Panc1 (cell line): ENCODE data around the gene NDUFS7. TPM values are rescaled to one million over a fixed set of nuclear protein-coding genes. Genes with fewer than 3 reads are reported as not detected.

Source experiments
- ATAC-seq: fragments of 200-7000 bp; cut with Tn5 transposase; 2 replicates; pipeline ENCODE4 v1.9.1; 2020; ENCODE audit warnings: mild to moderate bottlenecking, moderate library complexity
- BruUV-seq: library from RNA; stranded (reverse); fragments of 400-500 nt; replicated peaks from 2 replicates; lab custom pipeline; 2021; lab: Mats Ljungman, UMichigan
- CTCF ChIA-PET: fragments of 300-600 bp; sonication (Branson Sonifier 250); formaldehyde crosslinking; loops from one replicate; lab custom pipeline; 2022; ENCODE audit warnings: antibody characterized with exemption; lab: Charles Lee
- POLR2A ChIA-PET: fragments of 300-600 bp; sonication (Branson Sonifier 250); formaldehyde crosslinking; loops from one replicate; lab custom pipeline; 2022; ENCODE audit warnings: antibody characterized with exemption; lab: Charles Lee
- DNase-seq: peaks from one replicate; pipeline ENCODE4 v3.0.0-alpha.2; 2010; ENCODE audit warnings: low read depth, low spot score
- H3K27ac ChIP-seq: 2 replicates; pipeline ENCODE4 v1.5.1; 2011; ENCODE audit warnings: mild to moderate bottlenecking, low read length, inconsistent platforms
- H3K27me3 ChIP-seq: fragments of 200-500 bp; sonication (Bioruptor generic); 2 replicates; pipeline ENCODE4 v1.6.0; 2014; ENCODE audit warnings: low read length, inconsistent platforms; ENCODE audit not compliant: control insufficient read depth, insufficient read depth
- H3K36me3 ChIP-seq: fragments of 200-500 bp; sonication (Bioruptor generic); 2 replicates; pipeline ENCODE4 v1.5.1; 2014; ENCODE audit warnings: inconsistent platforms, mild to moderate bottlenecking, low read length, moderate library complexity; ENCODE audit not compliant: control insufficient read depth, insufficient read depth
- H3K4me1 ChIP-seq: 2 replicates; pipeline ENCODE4 v1.5.1; 2011; ENCODE audit warnings: inconsistent platforms, mild to moderate bottlenecking, low read length, moderate library complexity; ENCODE audit not compliant: control insufficient read depth, insufficient read depth
- H3K4me3 ChIP-seq, 2 experiments: 2 replicates each; pipeline ENCODE4 v1.5.1; 2011 to 2012; ENCODE audit warnings: low read depth in 2 of 2, low read length in 2 of 2, mild to moderate bottlenecking in 2 of 2, inconsistent platforms in 1 of 2, moderate library complexity in 1 of 2
- H3K9me3 ChIP-seq: fragments of 200-500 bp; sonication (Bioruptor generic); 2 replicates; pipeline ENCODE4 v1.5.1; 2014; ENCODE audit warnings: low read depth, mild to moderate bottlenecking, inconsistent platforms, low read length, moderate library complexity; ENCODE audit not compliant: control insufficient read depth, insufficient read depth
- POLR2AphosphoS5 ChIP-seq: IDR thresholded peaks from 2 replicates; pipeline ENCODE4 v1.6.1; 2012; ENCODE audit warnings: mild to moderate bottlenecking, low read depth, low read length, moderate library complexity
- SIN3A ChIP-seq: IDR thresholded peaks from 2 replicates; pipeline ENCODE4 v1.6.1; 2012; ENCODE audit warnings: low read depth, mild to moderate bottlenecking, low read length, moderate library complexity, borderline replicate concordance; ENCODE audit not compliant: insufficient read depth
- TCF7L2 ChIP-seq: IDR thresholded peaks from 2 replicates; pipeline ENCODE4 v1.6.1; 2011; ENCODE audit warnings: mild to moderate bottlenecking, low read depth, low read length, inconsistent platforms
- in situ Hi-C: cut with HindIII; loops from 2 replicates; pipeline ENCODE4 v1.10.0; 2016; ENCODE audit warnings: low sequenced_read_pairs, low pct_unique_long_range_greater_than_20kb
- intact Hi-C: fragments of 100-400 bp; cut with micrococcal nuclease; formaldehyde crosslinking; loops from one replicate; pipeline ENCODE4 v1.10.0; 2022; ENCODE audit not compliant: unreplicated experiment
- total RNA-seq: library from RNA; stranded (reverse); gene quantifications from one replicate; pipeline ENCODE4 v1.2.1, GENCODE V29; 2021; ENCODE audit not compliant: unreplicated experiment
- TF ChIP-seq, protein P1 (sequence below), 2 experiments: IDR thresholded peaks; 2 replicates each; pipeline ENCODE4 v1.6.1; 2011 to 2012; ENCODE audit warnings: low read depth in 2 of 2, control low read depth in 1 of 2, low read length in 1 of 2, mild to moderate bottlenecking in 1 of 2, moderate library complexity in 1 of 2; ENCODE audit not compliant: insufficient read depth in 1 of 2
- TF ChIP-seq, protein P2 (sequence below): fragments of 450-650 bp; IDR thresholded peaks from 2 replicates; pipeline ENCODE4 v1.5.1; 2017; ENCODE audit warnings: mild to moderate bottlenecking

NDUFS7 gene
- total RNA-seq, 1 experiment from 2014 or later: 73.0 TPM

DNA sequence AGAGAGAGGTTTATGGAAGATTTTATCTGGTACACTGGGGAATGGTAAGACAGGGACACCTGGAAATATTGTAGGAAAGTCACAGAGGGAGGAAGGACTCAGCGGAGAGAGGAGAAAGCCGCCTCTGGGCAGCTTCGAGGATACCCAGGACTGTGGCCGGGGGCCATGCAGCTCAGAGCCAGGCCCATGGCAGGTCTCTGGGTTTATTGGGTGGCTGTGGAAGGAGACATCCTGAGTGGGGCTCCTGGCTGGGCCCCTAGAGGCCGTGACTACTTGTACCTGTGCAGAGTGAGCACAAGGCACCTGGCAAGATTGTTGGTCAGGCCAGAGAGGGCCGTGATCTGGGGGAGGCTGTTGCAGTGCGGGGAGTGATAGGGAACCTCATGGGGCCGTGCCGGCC, 27.1 kb downstream of the NDUFS7 start:
- BruUV-seq: no TSS peak
- no peak for TF ChIP-seq POLR2AphosphoS5
- TF ChIP-seq, protein P1, sequence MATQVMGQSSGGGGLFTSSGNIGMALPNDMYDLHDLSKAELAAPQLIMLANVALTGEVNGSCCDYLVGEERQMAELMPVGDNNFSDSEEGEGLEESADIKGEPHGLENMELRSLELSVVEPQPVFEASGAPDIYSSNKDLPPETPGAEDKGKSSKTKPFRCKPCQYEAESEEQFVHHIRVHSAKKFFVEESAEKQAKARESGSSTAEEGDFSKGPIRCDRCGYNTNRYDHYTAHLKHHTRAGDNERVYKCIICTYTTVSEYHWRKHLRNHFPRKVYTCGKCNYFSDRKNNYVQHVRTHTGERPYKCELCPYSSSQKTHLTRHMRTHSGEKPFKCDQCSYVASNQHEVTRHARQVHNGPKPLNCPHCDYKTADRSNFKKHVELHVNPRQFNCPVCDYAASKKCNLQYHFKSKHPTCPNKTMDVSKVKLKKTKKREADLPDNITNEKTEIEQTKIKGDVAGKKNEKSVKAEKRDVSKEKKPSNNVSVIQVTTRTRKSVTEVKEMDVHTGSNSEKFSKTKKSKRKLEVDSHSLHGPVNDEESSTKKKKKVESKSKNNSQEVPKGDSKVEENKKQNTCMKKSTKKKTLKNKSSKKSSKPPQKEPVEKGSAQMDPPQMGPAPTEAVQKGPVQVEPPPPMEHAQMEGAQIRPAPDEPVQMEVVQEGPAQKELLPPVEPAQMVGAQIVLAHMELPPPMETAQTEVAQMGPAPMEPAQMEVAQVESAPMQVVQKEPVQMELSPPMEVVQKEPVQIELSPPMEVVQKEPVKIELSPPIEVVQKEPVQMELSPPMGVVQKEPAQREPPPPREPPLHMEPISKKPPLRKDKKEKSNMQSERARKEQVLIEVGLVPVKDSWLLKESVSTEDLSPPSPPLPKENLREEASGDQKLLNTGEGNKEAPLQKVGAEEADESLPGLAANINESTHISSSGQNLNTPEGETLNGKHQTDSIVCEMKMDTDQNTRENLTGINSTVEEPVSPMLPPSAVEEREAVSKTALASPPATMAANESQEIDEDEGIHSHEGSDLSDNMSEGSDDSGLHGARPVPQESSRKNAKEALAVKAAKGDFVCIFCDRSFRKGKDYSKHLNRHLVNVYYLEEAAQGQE (IDR thresholded peaks at IDR 0.05; ENCODE audit: insufficient read depth in 1 of 2, low read depth in 2 of 2, low read length in 1 of 2): no peak
- TF ChIP-seq, protein P2, sequence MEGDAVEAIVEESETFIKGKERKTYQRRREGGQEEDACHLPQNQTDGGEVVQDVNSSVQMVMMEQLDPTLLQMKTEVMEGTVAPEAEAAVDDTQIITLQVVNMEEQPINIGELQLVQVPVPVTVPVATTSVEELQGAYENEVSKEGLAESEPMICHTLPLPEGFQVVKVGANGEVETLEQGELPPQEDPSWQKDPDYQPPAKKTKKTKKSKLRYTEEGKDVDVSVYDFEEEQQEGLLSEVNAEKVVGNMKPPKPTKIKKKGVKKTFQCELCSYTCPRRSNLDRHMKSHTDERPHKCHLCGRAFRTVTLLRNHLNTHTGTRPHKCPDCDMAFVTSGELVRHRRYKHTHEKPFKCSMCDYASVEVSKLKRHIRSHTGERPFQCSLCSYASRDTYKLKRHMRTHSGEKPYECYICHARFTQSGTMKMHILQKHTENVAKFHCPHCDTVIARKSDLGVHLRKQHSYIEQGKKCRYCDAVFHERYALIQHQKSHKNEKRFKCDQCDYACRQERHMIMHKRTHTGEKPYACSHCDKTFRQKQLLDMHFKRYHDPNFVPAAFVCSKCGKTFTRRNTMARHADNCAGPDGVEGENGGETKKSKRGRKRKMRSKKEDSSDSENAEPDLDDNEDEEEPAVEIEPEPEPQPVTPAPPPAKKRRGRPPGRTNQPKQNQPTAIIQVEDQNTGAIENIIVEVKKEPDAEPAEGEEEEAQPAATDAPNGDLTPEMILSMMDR: no peak
- in situ Hi-C loops (no loop called here), intact Hi-C loops (no loop called here)
- Histone ChIP-seq H3K27me3 (no peaks in the 10 kb centered on the region), H3K4me3 (no peak overlapping the region), H3K4me1 (peaks cover 43% of the 10 kb centered on the region), H3K27ac (peak overlapping the region; percentile 48), H3K36me3 (no peaks in the 10 kb centered on the region; the same call in 1 of the 2 replicates), H3K9me3 (no peaks in the 10 kb centered on the region)
- ChIA-PET POLR2A (no interaction called here), CTCF (no interaction called here)
- no peak for ATAC-seq
- no peak for DNase-seq

DNA sequence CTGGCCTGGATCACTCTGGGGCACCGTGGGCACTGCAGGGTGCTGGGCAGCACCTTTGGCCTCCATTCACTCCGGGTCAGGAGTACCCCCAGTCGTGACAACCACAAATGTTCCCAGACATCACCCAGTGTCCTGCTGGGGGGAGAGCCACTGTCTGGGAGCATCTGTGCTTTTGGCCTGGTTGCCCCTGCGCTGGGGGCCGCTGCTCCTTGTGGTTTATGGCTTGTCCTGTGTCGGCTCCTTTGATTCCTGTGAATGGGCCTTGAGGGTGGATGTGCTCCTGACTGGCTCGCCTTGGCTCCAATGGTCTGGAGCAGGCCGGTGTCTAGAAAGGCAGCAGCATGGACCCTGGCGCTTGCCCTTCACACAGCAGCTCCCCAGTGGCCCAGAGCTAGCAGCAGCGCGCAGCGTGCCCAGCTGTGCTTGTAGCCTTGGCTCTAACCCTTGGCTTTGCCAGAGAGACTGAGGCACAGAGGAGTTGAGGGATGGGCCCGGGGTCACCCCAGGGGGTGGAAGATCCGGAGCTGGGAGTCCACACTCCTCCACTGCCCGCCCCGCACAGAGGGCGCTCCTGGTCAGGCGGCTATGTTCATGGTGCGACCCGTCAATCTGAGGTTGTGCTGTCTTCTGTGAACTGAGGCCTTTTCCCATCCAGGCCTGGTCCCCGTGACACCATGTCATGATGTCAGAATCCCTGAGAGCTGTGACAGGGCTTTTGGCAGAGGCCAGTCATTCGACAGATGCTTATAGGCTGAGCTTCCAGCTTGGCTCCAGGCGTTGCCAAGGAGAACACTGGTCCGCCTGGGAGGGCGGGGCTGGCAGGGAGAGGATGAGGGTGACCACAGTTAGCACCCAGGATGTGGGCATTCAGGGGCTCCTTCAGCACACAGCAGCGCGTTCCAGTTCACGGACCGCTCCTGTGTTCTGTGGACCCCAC, 27.8 kb downstream of the NDUFS7 start:
- POLR2A ChIA-PET: no interaction called here
- intact Hi-C loops (no loop called here), in situ Hi-C loops (no loop called here)
- no peaks in the 10 kb centered on the region for H3K9me3 ChIP-seq
- no TSS peak for BruUV-seq
- CTCF ChIA-PET: interaction anchor here (0.5 kb wide), 1 partner anchor 135 kb away, joined by 6 read pairs; no protein-coding TSS in a partner anchor
- H3K4me3 ChIP-seq: no peak overlapping the region
- TF ChIP-seq, protein P2: no peak
- TF ChIP-seq TCF7L2 (peak; percentile 69; the same call in 1 of the 2 replicates), SIN3A (no peak), POLR2AphosphoS5 (no peak)
- TF ChIP-seq, protein P1 (IDR thresholded peaks at IDR 0.05; ENCODE audit: insufficient read depth in 1 of 2, low read depth in 2 of 2, low read length in 1 of 2): no peak
- peaks cover 46% of the 10 kb centered on the region for H3K4me1 ChIP-seq
- ATAC-seq (no peak), DNase-seq (no peak)
- no peaks in the 10 kb centered on the region for H3K27me3 ChIP-seq
- no peaks in the 10 kb centered on the region; the same call in 1 of the 2 replicates for H3K36me3 ChIP-seq
- H3K27ac ChIP-seq: no peak overlapping the region; the same call in 1 of the 2 replicates
